ENCODE data around the gene FRMD5.

DNA sequence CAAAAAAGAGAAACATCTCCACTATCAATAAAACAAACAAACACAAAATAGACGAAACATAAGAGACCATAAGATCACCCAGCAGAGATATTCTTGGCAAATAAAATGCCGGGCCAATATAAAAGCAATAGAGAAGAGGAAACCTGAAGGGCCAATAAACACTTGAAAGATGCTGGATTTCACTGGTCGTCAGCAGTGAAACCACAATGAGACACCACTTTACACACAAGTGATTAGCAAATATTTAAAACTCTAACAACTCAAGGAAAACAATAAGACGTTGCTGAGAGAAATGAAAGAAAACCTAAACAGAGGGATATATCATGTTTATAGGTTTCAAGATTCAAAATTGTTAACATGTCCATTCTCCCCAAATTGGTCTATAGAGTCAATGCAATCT, 219.7 kb downstream of the FRMD5 start:
- TF ChIP-seq, protein P1, sequence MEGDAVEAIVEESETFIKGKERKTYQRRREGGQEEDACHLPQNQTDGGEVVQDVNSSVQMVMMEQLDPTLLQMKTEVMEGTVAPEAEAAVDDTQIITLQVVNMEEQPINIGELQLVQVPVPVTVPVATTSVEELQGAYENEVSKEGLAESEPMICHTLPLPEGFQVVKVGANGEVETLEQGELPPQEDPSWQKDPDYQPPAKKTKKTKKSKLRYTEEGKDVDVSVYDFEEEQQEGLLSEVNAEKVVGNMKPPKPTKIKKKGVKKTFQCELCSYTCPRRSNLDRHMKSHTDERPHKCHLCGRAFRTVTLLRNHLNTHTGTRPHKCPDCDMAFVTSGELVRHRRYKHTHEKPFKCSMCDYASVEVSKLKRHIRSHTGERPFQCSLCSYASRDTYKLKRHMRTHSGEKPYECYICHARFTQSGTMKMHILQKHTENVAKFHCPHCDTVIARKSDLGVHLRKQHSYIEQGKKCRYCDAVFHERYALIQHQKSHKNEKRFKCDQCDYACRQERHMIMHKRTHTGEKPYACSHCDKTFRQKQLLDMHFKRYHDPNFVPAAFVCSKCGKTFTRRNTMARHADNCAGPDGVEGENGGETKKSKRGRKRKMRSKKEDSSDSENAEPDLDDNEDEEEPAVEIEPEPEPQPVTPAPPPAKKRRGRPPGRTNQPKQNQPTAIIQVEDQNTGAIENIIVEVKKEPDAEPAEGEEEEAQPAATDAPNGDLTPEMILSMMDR (IDR thresholded peaks at IDR 0.05; ENCODE audit: low read length): no peak
- TF ChIP-seq EZH2phosphoT487 (IDR thresholded peaks at IDR 0.05; ENCODE audit: low read length) (no peak), EZH2 (optimal IDR thresholded peaks at IDR 0.05; ENCODE audit: low read depth, low read length) (no peak)

Measured in MM.1S (cell line).